CD14-positive monocyte (primary cell): Measurements from ENCODE around the gene GARIN3. TPM values are rescaled to one million over a fixed set of nuclear protein-coding genes. Genes with fewer than 3 reads are reported as not detected.
A peak's percentile ranks its signal among the peaks of the same experiment; 100 is the strongest.

ENCODE experiments used
- DNase-seq, 3 donors: peaks; one replicate each; pipeline ENCODE4 v3.0.0-alpha.2; 2011 to 2022
- H2AFZ ChIP-seq: 2 replicates; pipeline ENCODE4 v1.6.0; 2012; ENCODE audit warnings: mild to moderate bottlenecking, low read depth, low read length, inconsistent platforms; ENCODE audit not compliant: insufficient read depth, poor library complexity, severe bottlenecking
- H3K27ac ChIP-seq, 2 donors: 1 replicate in 1 of 2; 2 replicates in 1 of 2; pipeline ENCODE4 v1.5.1; 2012 to 2013; ENCODE audit warnings: low read length in 2 of 2, control low read depth in 1 of 2, inconsistent platforms in 1 of 2, low read depth in 1 of 2, mild to moderate bottlenecking in 1 of 2
- H3K27me3 ChIP-seq, 2 donors: one replicate each; pipeline versions ENCODE4 v1.6.0 to v1.6.1; 2011 to 2013; ENCODE audit warnings: low read length in 2 of 2; ENCODE audit not compliant: control insufficient read depth in 2 of 2, insufficient read depth in 2 of 2
- H3K36me3 ChIP-seq, 2 donors: replicated peaks in 1 of 2; 1 replicate in 1 of 2; 2 replicates in 1 of 2; pipeline versions ENCODE4 v1.5.1 to v1.6.1; 2012 to 2013; ENCODE audit warnings: low read length in 2 of 2, control low read depth in 1 of 2, inconsistent platforms in 1 of 2, mild to moderate bottlenecking in 1 of 2; ENCODE audit not compliant: insufficient read depth in 2 of 2, control insufficient read depth in 1 of 2
- H3K4me1 ChIP-seq, 2 donors: 1 replicate in 1 of 2; 2 replicates in 1 of 2; pipeline versions ENCODE4 v1.5.1 to v1.6.1; 2012 to 2013; ENCODE audit warnings: low read length in 2 of 2, control low read depth in 1 of 2, inconsistent platforms in 1 of 2, mild to moderate bottlenecking in 1 of 2, moderate library complexity in 1 of 2; ENCODE audit not compliant: insufficient read depth in 2 of 2, control insufficient read depth in 1 of 2
- H3K4me2 ChIP-seq: replicated peaks from 2 replicates; pipeline ENCODE3; 2012; ENCODE audit warnings: low read length, moderate library complexity, mild to moderate bottlenecking; ENCODE audit not compliant: poor library complexity, severe bottlenecking; ENCODE audit errors: extremely low read depth
- H3K4me3 ChIP-seq, 3 experiments: fragments of 200-600 bp in 1 of 3; sonication (generic) in 1 of 3; replicated peaks in 1 of 3; 1 replicate in 2 of 3; 2 replicates in 1 of 3; pipeline ENCODE4 v1.5.1; 2011 to 2013; ENCODE audit warnings: low read length in 3 of 3, mild to moderate bottlenecking in 3 of 3, control low read depth in 2 of 3, low read depth in 2 of 3, inconsistent platforms in 1 of 3, moderate library complexity in 1 of 3
- H3K79me2 ChIP-seq: 2 replicates; pipeline ENCODE4 v1.6.0; 2012; ENCODE audit warnings: mild to moderate bottlenecking, control low read depth, inconsistent platforms, low read length, moderate library complexity; ENCODE audit not compliant: insufficient read depth
- H3K9ac ChIP-seq: 2 replicates; pipeline ENCODE4 v1.6.0; 2017; ENCODE audit warnings: low read length, mild to moderate bottlenecking; ENCODE audit not compliant: insufficient read depth, poor library complexity, severe bottlenecking
- H3K9me3 ChIP-seq, 2 donors: replicated peaks in 1 of 2; 1 replicate in 1 of 2; 2 replicates in 1 of 2; pipeline versions ENCODE4 v1.5.1 to v1.6.1; 2012 to 2013; ENCODE audit warnings: low read length in 2 of 2, control low read depth in 1 of 2; ENCODE audit not compliant: control insufficient read depth in 1 of 2, insufficient read depth in 1 of 2
- H4K20me1 ChIP-seq: 2 replicates; pipeline ENCODE4 v1.6.0; 2012; ENCODE audit warnings: mild to moderate bottlenecking, low read length, control low read depth, moderate library complexity; ENCODE audit not compliant: insufficient read depth
- H3K27ac Mint-ChIP-seq, 7 donors: one replicate each; pipeline ENCODE4 v1.8.0; 2020; ENCODE audit warnings: mild to moderate bottlenecking in 7 of 7, mixed read lengths in 7 of 7, moderate library complexity in 6 of 7, inconsistent platforms in 2 of 7
- H3K27me3 Mint-ChIP-seq, 3 donors: one replicate each; pipeline ENCODE4 v1.8.0; 2021 to 2022; ENCODE audit warnings: low read depth in 3 of 3, mild to moderate bottlenecking in 3 of 3, mixed read lengths in 3 of 3, moderate library complexity in 3 of 3, inconsistent platforms in 1 of 3
- H3K36me3 Mint-ChIP-seq, 2 donors: one replicate each; pipeline ENCODE4 v1.8.0; 2020; ENCODE audit warnings: mixed read lengths in 2 of 2, inconsistent platforms in 1 of 2, mild to moderate bottlenecking in 1 of 2
- H3K4me1 Mint-ChIP-seq: one replicate; pipeline ENCODE4 v1.8.0; 2020; ENCODE audit warnings: mild to moderate bottlenecking, mixed read lengths
- H3K4me3 Mint-ChIP-seq, 2 donors: one replicate each; pipeline ENCODE4 v1.8.0; 2020; ENCODE audit warnings: mild to moderate bottlenecking in 2 of 2, mixed read lengths in 2 of 2, moderate library complexity in 1 of 2
- H3K9me3 Mint-ChIP-seq, 7 donors: one replicate each; pipeline ENCODE4 v1.8.0; 2020 to 2022; ENCODE audit warnings: mixed read lengths in 7 of 7, mild to moderate bottlenecking in 6 of 7, moderate library complexity in 6 of 7, inconsistent platforms in 2 of 7
- CTCF ChIP-seq: fragments of 200-600 bp; IDR thresholded peaks from one replicate; pipeline ENCODE4 v1.8.0; 2022; ENCODE audit warnings: antibody characterized with exemption, mild to moderate bottlenecking
- WGBS: methylation state at CpG from one replicate; pipeline ENCODE4 v1.1.5; 2013; ENCODE audit warnings: missing lambda C conversion rate; ENCODE audit not compliant: insufficient coverage; 5-methylcytosine and 5-hydroxymethylcytosine counted together
- intact Hi-C, 2 donors: fragments of 100-400 bp; cut with micrococcal nuclease; formaldehyde crosslinking; loops; one replicate each; pipeline versions ENCODE4 v1.15.0 to v1.15.1; 2023
- polyA plus RNA-seq, 3 donors: library from polyadenylated mRNA; depleted of rRNA in 1 of 3; unstranded in 2 of 3; stranded (reverse) in 1 of 3; fragments of 300-500 nt in 2 of 3; fragments of >200 nt in 1 of 3; fragmentation: Illumina TruSeq in 2 of 3; gene quantifications; 1 replicate in 2 of 3; 2 replicates in 1 of 3; pipeline ENCODE4 v1.2.3, GENCODE V29; 2012 to 2021

Gene GARIN3
- polyA plus RNA-seq, 3 donors = not detected

GRCh38 chr5:157162919-157163510 is 3.0 kb downstream of the GARIN3 start:
- DNase-seq = no peak
- Histone ChIP-seq H2AFZ (no peak overlapping the region), H3K79me2 (no peaks in the 10 kb centered on the region), H4K20me1 (no peaks in the 10 kb centered on the region), H3K4me2 (no peak overlapping the region), H3K36me3 (no peaks in the 10 kb centered on the region), H3K4me3 (no peak overlapping the region), H3K4me1 (no peaks in the 10 kb centered on the region), H3K9me3 (no peaks in the 10 kb centered on the region), H3K9ac (no peak overlapping the region), H3K27me3 (no peaks in the 10 kb centered on the region), H3K27ac (no peak overlapping the region)
- peaks cover 0 to 2% (median 0%) of the 10 kb centered on the region in 7 donors for H3K9me3 Mint-ChIP-seq
- H3K27me3 Mint-ChIP-seq = peaks cover 4 to 9% (median 7%) of the 10 kb centered on the region in 3 donors
- H3K4me3 Mint-ChIP-seq = no peak overlapping the region
- H3K27ac Mint-ChIP-seq = peak overlapping the region in 1 of 7 donors; percentile 16
- whole genome bisulfite sequencing = 98% methylated on average over 8 of the region's 12 CpGs
- no peak for TF ChIP-seq CTCF
- intact Hi-C loops = no loop called here
- H3K36me3 Mint-ChIP-seq = no peaks in the 10 kb centered on the region
- H3K4me1 Mint-ChIP-seq = no peaks in the 10 kb centered on the region

GRCh38 chr5:157161996-157162395 is 4.1 kb downstream of the GARIN3 start:
- H3K79me2 ChIP-seq = no peaks in the 10 kb centered on the region
- no peaks in the 10 kb centered on the region for H3K36me3 Mint-ChIP-seq
- TF ChIP-seq CTCF = no peak
- peaks cover 5 to 9% (median 7%) of the 10 kb centered on the region in 3 donors for H3K27me3 Mint-ChIP-seq
- no peaks in the 10 kb centered on the region for H3K9me3 ChIP-seq
- no peaks in the 10 kb centered on the region for H3K4me1 ChIP-seq
- H3K27me3 ChIP-seq = no peaks in the 10 kb centered on the region
- H3K4me3 Mint-ChIP-seq = no peak overlapping the region
- H3K27ac Mint-ChIP-seq = no peak overlapping the region
- no peaks in the 10 kb centered on the region for H3K4me1 Mint-ChIP-seq
- H3K4me3 ChIP-seq = no peak overlapping the region
- no peak overlapping the region for H2AFZ ChIP-seq
- DNase-seq = no peak
- H3K4me2 ChIP-seq = no peak overlapping the region
- WGBS = 91% methylated on average over 6 of the region's 6 CpGs
- H3K27ac ChIP-seq = no peak overlapping the region
- intact Hi-C loops = no loop called here
- no peaks in the 10 kb centered on the region for H3K36me3 ChIP-seq
- H3K9me3 Mint-ChIP-seq = peaks cover 0 to 2% (median 0%) of the 10 kb centered on the region in 7 donors
- no peaks in the 10 kb centered on the region for H4K20me1 ChIP-seq
- no peak overlapping the region for H3K9ac ChIP-seq
